GM23248 (cell line): ENCODE measurements around the gene DKK1.

Experiments
- EZH2 ChIP-seq: fragments of 200-600 bp; sonication (generic); IDR thresholded peaks from 2 replicates; pipeline ENCODE4 v1.6.1; 2018; ENCODE audit warnings: antibody characterized with exemption, mild to moderate bottlenecking; ENCODE audit not compliant: insufficient read depth, poor library complexity, severe bottlenecking
- EZH2phosphoT487 ChIP-seq: fragments of 200-600 bp; sonication (generic); IDR thresholded peaks from 2 replicates; pipeline ENCODE4 v1.6.1; 2018; ENCODE audit warnings: antibody characterized with exemption, moderate library complexity, mild to moderate bottlenecking, low read depth; ENCODE audit not compliant: insufficient read depth

DNA sequence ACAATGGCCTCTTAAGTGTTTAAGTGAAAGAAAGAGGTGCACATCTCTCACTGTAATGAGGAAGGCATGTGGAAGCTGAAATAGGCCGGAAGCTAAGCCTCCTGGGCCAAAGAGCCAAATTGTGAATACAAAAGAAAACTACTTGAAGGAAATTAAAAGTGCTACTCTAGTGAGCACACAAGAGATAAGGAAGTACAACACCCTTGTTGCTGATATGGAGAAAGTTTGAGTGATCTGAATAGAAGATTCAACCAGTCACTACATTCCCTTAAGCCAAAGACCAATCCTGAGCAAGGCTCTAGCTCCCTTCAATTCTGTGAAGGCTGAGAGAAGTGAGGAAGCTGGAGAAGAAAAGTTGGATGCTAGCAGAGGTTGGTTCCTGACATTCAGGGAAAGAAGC lies 8.2 kb downstream of the DKK1 start:
- TF ChIP-seq EZH2 (no peak), EZH2phosphoT487 (no peak)
